HG03108 (cell line): ENCODE measurements around the gene FBN1.

Experiments used
- ATAC-seq: cut with Tn5 transposase; IDR thresholded peaks from one replicate; pipeline ENCODE4 v1.9.1; 2021; ENCODE audit warnings: moderate library complexity; ENCODE audit not compliant: unreplicated experiment

The FBN1 gene

GRCh38 chr15:48409623-48410022, 235.9 kb downstream of the FBN1 start:
- ATAC-seq, result no peak

- ATAC-seq, result no peak
Observed at GRCh38 chr15:48408327-48408726, 237.2 kb downstream of the FBN1 start.

GRCh38 chr15:48407646-48408045, 237.9 kb downstream of the FBN1 start:
- ATAC-seq, result no peak

GRCh38 chr15:48406911-48407310, 238.6 kb downstream of the FBN1 start:
- ATAC-seq, result no peak

GRCh38 chr15:48406266-48406891, 239.1 kb downstream of the FBN1 start:
- ATAC-seq, result no peak

GRCh38 chr15:48402427-48403177, 242.9 kb downstream of the FBN1 start:
- ATAC-seq, result no peak

- ATAC-seq, result no peak
Observed at GRCh38 chr15:48400086-48400485, 245.4 kb downstream of the FBN1 start.

GRCh38 chr15:48397841-48398240, 247.7 kb downstream of the FBN1 start:
- ATAC-seq, result no peak

GRCh38 chr15:48396020-48396419, 249.5 kb downstream of the FBN1 start:
- no peak for ATAC-seq

- ATAC-seq, result no peak
Observed at GRCh38 chr15:48395521-48396011, 249.9 kb downstream of the FBN1 start.

GRCh38 chr15:48394970-48395369, 250.5 kb downstream of the FBN1 start:
- no peak for ATAC-seq

- ATAC-seq, result no peak
Observed at GRCh38 chr15:48393645-48394506, 251.6 kb downstream of the FBN1 start.

GRCh38 chr15:48392356-48392755, 253.2 kb downstream of the FBN1 start:
- ATAC-seq, result no peak

GRCh38 chr15:48391950-48392349, 253.6 kb downstream of the FBN1 start:
- ATAC-seq, result no peak

- ATAC-seq, result no peak
Observed at GRCh38 chr15:48389691-48390143, 255.8 kb downstream of the FBN1 start.

- no peak for ATAC-seq
Observed at GRCh38 chr15:48388910-48389309, 256.6 kb downstream of the FBN1 start.

- no peak for ATAC-seq
Observed at GRCh38 chr15:48388016-48388851, 257.3 kb downstream of the FBN1 start.

GRCh38 chr15:48385031-48385830, 260.3 kb downstream of the FBN1 start:
- no peak for ATAC-seq

- ATAC-seq, result no peak
Observed at GRCh38 chr15:48384616-48385015, 260.9 kb downstream of the FBN1 start.

GRCh38 chr15:48383031-48383430, 262.5 kb downstream of the FBN1 start:
- ATAC-seq, result no peak
